ENCODE measurements around the gene SZRD1. TPM values are rescaled to one million over a fixed set of nuclear protein-coding genes. Genes with fewer than 3 reads are reported as not detected.

Gene SZRD1
- polyA plus RNA-seq, 1 donor from 2014 or later, result 13.6 TPM

DNA sequence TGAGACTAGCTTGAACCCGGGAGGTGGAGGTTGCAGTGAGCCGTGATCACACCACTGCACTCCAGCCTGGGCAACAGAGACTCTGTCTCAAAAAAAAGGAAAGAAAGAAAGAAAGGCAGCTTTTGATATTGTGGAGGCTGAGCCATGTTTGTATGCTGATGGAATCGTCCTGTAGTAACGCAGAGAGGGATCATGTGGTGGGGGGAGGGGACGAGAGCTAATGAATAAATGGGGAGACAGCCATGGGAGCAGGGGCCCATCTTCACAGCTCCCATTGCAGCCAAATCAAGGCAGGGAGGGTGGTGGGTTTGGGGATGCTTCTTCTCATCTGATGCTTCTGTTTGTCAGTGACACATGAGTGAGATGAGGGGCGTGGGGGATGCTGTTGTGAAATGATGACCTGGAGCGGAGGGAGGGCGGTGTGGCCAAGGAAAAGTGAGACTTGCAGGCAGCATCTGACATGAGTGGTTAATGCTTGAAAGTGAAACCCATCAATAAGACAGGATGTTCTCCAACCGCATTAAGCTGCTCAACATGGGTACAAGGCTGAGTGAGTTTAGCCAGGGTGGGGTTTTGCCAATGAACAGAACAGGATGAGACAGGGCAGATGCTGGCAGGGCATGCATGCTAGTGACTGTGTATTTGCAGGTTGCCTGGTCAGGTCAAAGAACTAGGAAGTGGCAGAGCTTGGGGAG, 53.5 kb downstream of the SZRD1 start:
- no peak overlapping the region for H3K27ac ChIP-seq (ENCODE audit: low read length)
- H3K9me2 ChIP-seq (ENCODE audit: insufficient read depth, low read length), result no peaks in the 10 kb centered on the region
- H3K27me3 ChIP-seq (ENCODE audit: insufficient read depth, low read depth, low read length), result no peaks in the 10 kb centered on the region
- no peak overlapping the region for H3K9ac ChIP-seq (ENCODE audit: low read length)
- no peaks in the 10 kb centered on the region for H3K9me3 ChIP-seq (ENCODE audit: low read length)
- no peaks in the 10 kb centered on the region for H3F3A ChIP-seq (ENCODE audit: insufficient read depth, low read length, poor library complexity, severe bottlenecking)
- no peaks in the 10 kb centered on the region for H3K79me2 ChIP-seq (replicated peaks; ENCODE audit: insufficient read depth, low read length)
- TF ChIP-seq EZH2 (IDR thresholded peaks at IDR 0.05; ENCODE audit: borderline replicate concordance, insufficient read depth, low read length, poor library complexity, severe bottlenecking) (no peak), TAF1 (IDR thresholded peaks at IDR 0.05; ENCODE audit: low read depth) (no peak), POLR2AphosphoS5 (IDR thresholded peaks at IDR 0.05) (no peak), MXI1 (conservative IDR thresholded peaks at IDR 0.05; ENCODE audit: poor library complexity, severe bottlenecking) (no peak), EP300 (conservative IDR thresholded peaks at IDR 0.05; ENCODE audit: poor library complexity, severe bottlenecking) (no peak), RAD21 (conservative IDR thresholded peaks at IDR 0.05) (no peak), SMC3 (conservative IDR thresholded peaks at IDR 0.05; ENCODE audit: poor library complexity) (no peak)
- TF ChIP-seq, protein P1, sequence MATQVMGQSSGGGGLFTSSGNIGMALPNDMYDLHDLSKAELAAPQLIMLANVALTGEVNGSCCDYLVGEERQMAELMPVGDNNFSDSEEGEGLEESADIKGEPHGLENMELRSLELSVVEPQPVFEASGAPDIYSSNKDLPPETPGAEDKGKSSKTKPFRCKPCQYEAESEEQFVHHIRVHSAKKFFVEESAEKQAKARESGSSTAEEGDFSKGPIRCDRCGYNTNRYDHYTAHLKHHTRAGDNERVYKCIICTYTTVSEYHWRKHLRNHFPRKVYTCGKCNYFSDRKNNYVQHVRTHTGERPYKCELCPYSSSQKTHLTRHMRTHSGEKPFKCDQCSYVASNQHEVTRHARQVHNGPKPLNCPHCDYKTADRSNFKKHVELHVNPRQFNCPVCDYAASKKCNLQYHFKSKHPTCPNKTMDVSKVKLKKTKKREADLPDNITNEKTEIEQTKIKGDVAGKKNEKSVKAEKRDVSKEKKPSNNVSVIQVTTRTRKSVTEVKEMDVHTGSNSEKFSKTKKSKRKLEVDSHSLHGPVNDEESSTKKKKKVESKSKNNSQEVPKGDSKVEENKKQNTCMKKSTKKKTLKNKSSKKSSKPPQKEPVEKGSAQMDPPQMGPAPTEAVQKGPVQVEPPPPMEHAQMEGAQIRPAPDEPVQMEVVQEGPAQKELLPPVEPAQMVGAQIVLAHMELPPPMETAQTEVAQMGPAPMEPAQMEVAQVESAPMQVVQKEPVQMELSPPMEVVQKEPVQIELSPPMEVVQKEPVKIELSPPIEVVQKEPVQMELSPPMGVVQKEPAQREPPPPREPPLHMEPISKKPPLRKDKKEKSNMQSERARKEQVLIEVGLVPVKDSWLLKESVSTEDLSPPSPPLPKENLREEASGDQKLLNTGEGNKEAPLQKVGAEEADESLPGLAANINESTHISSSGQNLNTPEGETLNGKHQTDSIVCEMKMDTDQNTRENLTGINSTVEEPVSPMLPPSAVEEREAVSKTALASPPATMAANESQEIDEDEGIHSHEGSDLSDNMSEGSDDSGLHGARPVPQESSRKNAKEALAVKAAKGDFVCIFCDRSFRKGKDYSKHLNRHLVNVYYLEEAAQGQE (IDR thresholded peaks at IDR 0.05; ENCODE audit: borderline replicate concordance), result no peak
- TF ChIP-seq, protein P2, sequence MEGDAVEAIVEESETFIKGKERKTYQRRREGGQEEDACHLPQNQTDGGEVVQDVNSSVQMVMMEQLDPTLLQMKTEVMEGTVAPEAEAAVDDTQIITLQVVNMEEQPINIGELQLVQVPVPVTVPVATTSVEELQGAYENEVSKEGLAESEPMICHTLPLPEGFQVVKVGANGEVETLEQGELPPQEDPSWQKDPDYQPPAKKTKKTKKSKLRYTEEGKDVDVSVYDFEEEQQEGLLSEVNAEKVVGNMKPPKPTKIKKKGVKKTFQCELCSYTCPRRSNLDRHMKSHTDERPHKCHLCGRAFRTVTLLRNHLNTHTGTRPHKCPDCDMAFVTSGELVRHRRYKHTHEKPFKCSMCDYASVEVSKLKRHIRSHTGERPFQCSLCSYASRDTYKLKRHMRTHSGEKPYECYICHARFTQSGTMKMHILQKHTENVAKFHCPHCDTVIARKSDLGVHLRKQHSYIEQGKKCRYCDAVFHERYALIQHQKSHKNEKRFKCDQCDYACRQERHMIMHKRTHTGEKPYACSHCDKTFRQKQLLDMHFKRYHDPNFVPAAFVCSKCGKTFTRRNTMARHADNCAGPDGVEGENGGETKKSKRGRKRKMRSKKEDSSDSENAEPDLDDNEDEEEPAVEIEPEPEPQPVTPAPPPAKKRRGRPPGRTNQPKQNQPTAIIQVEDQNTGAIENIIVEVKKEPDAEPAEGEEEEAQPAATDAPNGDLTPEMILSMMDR (IDR thresholded peaks at IDR 0.05; ENCODE audit: poor library complexity, severe bottlenecking), result no peak
- H4K20me1 ChIP-seq (ENCODE audit: insufficient read depth), result no peaks in the 10 kb centered on the region
- H3K36me3 ChIP-seq (ENCODE audit: insufficient read depth, low read length), result no peaks in the 10 kb centered on the region
- H3K4me2 ChIP-seq (ENCODE audit: low read length), result no peak overlapping the region
- no peak overlapping the region for H3K4me3 ChIP-seq (ENCODE audit: low read length)
- peak overlapping the region; percentile 25 for H2AFZ ChIP-seq (ENCODE audit: low read depth, low read length)

DNA sequence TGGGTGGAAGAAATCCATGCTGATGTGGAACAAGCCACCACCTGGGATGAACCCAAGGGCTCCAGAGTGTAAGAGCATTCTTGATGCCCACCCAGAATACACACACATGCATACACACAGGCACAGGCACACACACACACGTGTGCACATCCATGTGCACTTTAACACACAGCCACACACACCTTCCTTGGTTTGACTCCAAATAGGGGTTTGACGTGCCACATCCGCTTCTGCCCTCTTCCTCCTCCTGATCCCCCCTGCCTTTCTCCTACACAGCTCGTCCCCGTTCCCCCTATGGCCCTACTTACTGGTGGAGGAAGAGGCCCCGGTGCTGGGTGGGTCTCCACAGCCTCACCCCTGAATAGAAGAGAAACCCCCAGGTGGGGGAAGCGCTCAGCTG, 54.2 kb downstream of the SZRD1 start:
- Histone ChIP-seq H3K36me3 (ENCODE audit: insufficient read depth, low read length) (no peaks in the 10 kb centered on the region), H3K79me2 (replicated peaks; ENCODE audit: insufficient read depth, low read length) (no peaks in the 10 kb centered on the region), H3K27me3 (ENCODE audit: insufficient read depth, low read depth, low read length) (no peaks in the 10 kb centered on the region), H3F3A (ENCODE audit: insufficient read depth, low read length, poor library complexity, severe bottlenecking) (no peaks in the 10 kb centered on the region), H3K9me2 (ENCODE audit: insufficient read depth, low read length) (no peaks in the 10 kb centered on the region), H4K20me1 (ENCODE audit: insufficient read depth) (no peaks in the 10 kb centered on the region), H3K9ac (ENCODE audit: low read length) (no peak overlapping the region), H3K4me2 (ENCODE audit: low read length) (no peak overlapping the region), H3K4me3 (ENCODE audit: low read length) (no peak overlapping the region), H2AFZ (ENCODE audit: low read depth, low read length) (no peak overlapping the region), H3K27ac (ENCODE audit: low read length) (no peak overlapping the region), H3K9me3 (ENCODE audit: low read length) (no peaks in the 10 kb centered on the region)
- TF ChIP-seq, protein P1 (IDR thresholded peaks at IDR 0.05; ENCODE audit: borderline replicate concordance), result no peak
- no peak for TF ChIP-seq TAF1 (IDR thresholded peaks at IDR 0.05; ENCODE audit: low read depth)
- no peak for TF ChIP-seq EZH2 (IDR thresholded peaks at IDR 0.05; ENCODE audit: borderline replicate concordance, insufficient read depth, low read length, poor library complexity, severe bottlenecking)
- TF ChIP-seq, protein P2 (IDR thresholded peaks at IDR 0.05; ENCODE audit: poor library complexity, severe bottlenecking), result no peak
- TF ChIP-seq RAD21 (conservative IDR thresholded peaks at IDR 0.05), result no peak
- no peak for TF ChIP-seq MXI1 (conservative IDR thresholded peaks at IDR 0.05; ENCODE audit: poor library complexity, severe bottlenecking)
- no peak for TF ChIP-seq EP300 (conservative IDR thresholded peaks at IDR 0.05; ENCODE audit: poor library complexity, severe bottlenecking)
- no peak for TF ChIP-seq SMC3 (conservative IDR thresholded peaks at IDR 0.05; ENCODE audit: poor library complexity)
- TF ChIP-seq POLR2AphosphoS5 (IDR thresholded peaks at IDR 0.05), result no peak

Data from neural cell (in vitro differentiated cells).